ENCODE results near the gene PCDHB3.
"Not testable (repeated sequence)": the region's sequence is repeated elsewhere in the genome, so short reads cannot be mapped to it uniquely, and the experiment has no call there.

The PCDHB3 gene

GRCh38 chr5:141121563-141121962 lies 21.3 kb downstream of the PCDHB3 start, which contains the start of gene PCDHB4:
Gene PCDHB4, plus strand, starts transcription at chr5:141121818. Its CDS starts 181 bp downstream, at chr5:141121999.
- Mint-ChIP-seq H3K27ac (no peak within 1 kb of the TSS), H3K4me3 (no peak within 1 kb of the TSS), H3K36me3 (peaks cover 10% of the 10 kb centered on the region), H3K27me3 (peaks cover 21% of the 10 kb centered on the region), H3K4me1 (ENCODE audit: low read depth) (no peaks in the 10 kb centered on the region), H3K9me3 (ENCODE audit: low read depth) (peaks cover 17% of the 10 kb centered on the region)

GRCh38 chr5:141121985-141122384 lies 21.7 kb downstream of the PCDHB3 start:
- Mint-ChIP-seq H3K36me3 (peaks cover 7% of the 10 kb centered on the region), H3K27me3 (peaks cover 21% of the 10 kb centered on the region), H3K9me3 (ENCODE audit: low read depth) (peaks cover 14% of the 10 kb centered on the region), H3K4me1 (ENCODE audit: low read depth) (no peaks in the 10 kb centered on the region), H3K4me3 (no peak overlapping the region), H3K27ac (no peak overlapping the region)

- H3K27me3 Mint-ChIP-seq = peaks cover 19% of the 10 kb centered on the region
- not testable (repeated sequence) for H3K4me3 Mint-ChIP-seq
These were observed 23.3 kb downstream of the PCDHB3 start for GRCh38 chr5:141123396-141124135.

GRCh38 chr5:141127305-141127704 lies 27.0 kb downstream of the PCDHB3 start:
- H3K9me3 Mint-ChIP-seq (ENCODE audit: low read depth) = peaks cover 9% of the 10 kb centered on the region
- peaks cover 7% of the 10 kb centered on the region for H3K36me3 Mint-ChIP-seq
- peaks cover 18% of the 10 kb centered on the region for H3K27me3 Mint-ChIP-seq
- no peak overlapping the region for H3K4me3 Mint-ChIP-seq
- H3K27ac Mint-ChIP-seq = no peak overlapping the region
- no peaks in the 10 kb centered on the region for H3K4me1 Mint-ChIP-seq (ENCODE audit: low read depth)

More at GRCh38 chr5:141123396-141124135, 23.3 kb downstream of the PCDHB3 start:
- H3K4me1 Mint-ChIP-seq (ENCODE audit: low read depth); H3K36me3 Mint-ChIP-seq; H3K27ac Mint-ChIP-seq: not testable (repeated sequence)
- H3K9me3 Mint-ChIP-seq (ENCODE audit: low read depth) = peaks cover 14% of the 10 kb centered on the region

GRCh38 chr5:141135030-141135717 lies 34.9 kb downstream of the PCDHB3 start, which contains the start of gene PCDHB5:
Gene PCDHB5, plus strand, starts transcription at chr5:141135206. Its CDS starts 229 bp downstream, at chr5:141135435.
- Mint-ChIP-seq H3K36me3 (peaks cover 3% of the 10 kb centered on the region), H3K27ac (no peak within 1 kb of the TSS), H3K4me1 (ENCODE audit: low read depth) (peaks cover 4% of the 10 kb centered on the region), H3K9me3 (ENCODE audit: low read depth) (peaks cover 20% of the 10 kb centered on the region), H3K4me3 (peak within 1 kb of the TSS; percentile 67), H3K27me3 (peaks cover 25% of the 10 kb centered on the region)

GRCh38 chr5:141135718-141136266 lies 35.5 kb downstream of the PCDHB3 start:
- peaks cover 4% of the 10 kb centered on the region for H3K4me1 Mint-ChIP-seq (ENCODE audit: low read depth)
- H3K9me3 Mint-ChIP-seq (ENCODE audit: low read depth) = peaks cover 17% of the 10 kb centered on the region
- H3K36me3 Mint-ChIP-seq = peaks cover 3% of the 10 kb centered on the region
- peaks cover 25% of the 10 kb centered on the region for H3K27me3 Mint-ChIP-seq
- H3K27ac Mint-ChIP-seq = no peak overlapping the region
- H3K4me3 Mint-ChIP-seq = no peak overlapping the region

GRCh38 chr5:141137346-141137745 lies 37.1 kb downstream of the PCDHB3 start:
- Mint-ChIP-seq H3K27me3 (peaks cover 28% of the 10 kb centered on the region), H3K9me3 (ENCODE audit: low read depth) (peaks cover 17% of the 10 kb centered on the region)
- not testable (repeated sequence) for H3K36me3 Mint-ChIP-seq; H3K27ac Mint-ChIP-seq; H3K4me3 Mint-ChIP-seq; H3K4me1 Mint-ChIP-seq (ENCODE audit: low read depth)

GRCh38 chr5:141149812-141150211 lies 49.5 kb downstream of the PCDHB3 start, which contains the start of gene PCDHB6:
Gene PCDHB6, plus strand, starts transcription at chr5:141150057. Its CDS starts 201 bp downstream, at chr5:141150258.
- no peak within 1 kb of the TSS for H3K4me3 Mint-ChIP-seq
- peak within 1 kb of the TSS; percentile 2 for H3K27ac Mint-ChIP-seq
- peaks cover 13% of the 10 kb centered on the region for H3K9me3 Mint-ChIP-seq (ENCODE audit: low read depth)
- peaks cover 12% of the 10 kb centered on the region for H3K36me3 Mint-ChIP-seq
- H3K27me3 Mint-ChIP-seq = peaks cover 38% of the 10 kb centered on the region
- H3K4me1 Mint-ChIP-seq (ENCODE audit: low read depth) = peaks cover 4% of the 10 kb centered on the region

- Mint-ChIP-seq H3K27ac (no peak overlapping the region), H3K4me1 (ENCODE audit: low read depth) (peaks cover 4% of the 10 kb centered on the region), H3K9me3 (ENCODE audit: low read depth) (peaks cover 13% of the 10 kb centered on the region), H3K36me3 (peaks cover 12% of the 10 kb centered on the region), H3K27me3 (peaks cover 34% of the 10 kb centered on the region), H3K4me3 (no peak overlapping the region)
These were observed 50.1 kb downstream of the PCDHB3 start for GRCh38 chr5:141150224-141150992.

GRCh38 chr5:141150993-141151325 lies 50.7 kb downstream of the PCDHB3 start:
- Mint-ChIP-seq H3K27ac (no peak overlapping the region), H3K36me3 (peaks cover 12% of the 10 kb centered on the region), H3K4me1 (ENCODE audit: low read depth) (peaks cover 4% of the 10 kb centered on the region), H3K27me3 (peaks cover 37% of the 10 kb centered on the region), H3K9me3 (ENCODE audit: low read depth) (peaks cover 13% of the 10 kb centered on the region), H3K4me3 (no peak overlapping the region)

- H3K4me1 Mint-ChIP-seq (ENCODE audit: low read depth); H3K4me3 Mint-ChIP-seq; H3K27ac Mint-ChIP-seq: not testable (repeated sequence)
- Mint-ChIP-seq H3K27me3 (peaks cover 44% of the 10 kb centered on the region), H3K36me3 (peaks cover 15% of the 10 kb centered on the region), H3K9me3 (ENCODE audit: low read depth) (peaks cover 15% of the 10 kb centered on the region)
These were observed 51.4 kb downstream of the PCDHB3 start for GRCh38 chr5:141151632-141152031.

GRCh38 chr5:141152096-141152495 lies 51.8 kb downstream of the PCDHB3 start:
- peaks cover 16% of the 10 kb centered on the region for H3K9me3 Mint-ChIP-seq (ENCODE audit: low read depth)
- not testable (repeated sequence) for H3K4me3 Mint-ChIP-seq
- peaks cover 47% of the 10 kb centered on the region for H3K27me3 Mint-ChIP-seq

More at GRCh38 chr5:141152096-141152495, 51.8 kb downstream of the PCDHB3 start:
- not testable (repeated sequence) for H3K4me1 Mint-ChIP-seq (ENCODE audit: low read depth); H3K27ac Mint-ChIP-seq
- peaks cover 16% of the 10 kb centered on the region for H3K36me3 Mint-ChIP-seq

All from activated naive CD8-positive, alpha-beta T cell (primary cell).